Osteoblast (primary cell): Measurements from ENCODE around the gene CYP19A1. TPM values are rescaled to one million over a fixed set of nuclear protein-coding genes. Genes with fewer than 3 reads are reported as not detected.

Experiments used
- DNase-seq: peaks from one replicate; pipeline ENCODE4 v3.0.0; 2011; ENCODE audit warnings: low spot score, mixed read lengths; ENCODE audit not compliant: insufficient read length; ENCODE audit errors: missing footprints
- H2AFZ ChIP-seq: 2 replicates; pipeline ENCODE4 v1.6.0; 2011; ENCODE audit warnings: mild to moderate bottlenecking, low read length
- H3K27ac ChIP-seq: 2 replicates; pipeline ENCODE4 v1.5.1; 2011; ENCODE audit warnings: mild to moderate bottlenecking, low read depth, low read length, moderate library complexity
- H3K27me3 ChIP-seq: 2 replicates; pipeline ENCODE4 v1.6.0; 2012; ENCODE audit warnings: mild to moderate bottlenecking, control low read depth, inconsistent platforms, low read length, moderate library complexity; ENCODE audit not compliant: insufficient read depth
- H3K36me3 ChIP-seq: 2 replicates; pipeline ENCODE4 v1.5.1; 2011; ENCODE audit warnings: mild to moderate bottlenecking, low read length, control low read depth, moderate library complexity; ENCODE audit not compliant: insufficient read depth
- H3K4me1 ChIP-seq: 2 replicates; pipeline ENCODE4 v1.5.1; 2011; ENCODE audit warnings: mild to moderate bottlenecking, low read length, control low read depth, moderate library complexity; ENCODE audit not compliant: insufficient read depth
- H3K4me2 ChIP-seq: 2 replicates; pipeline ENCODE4 v1.6.0; 2011; ENCODE audit warnings: mild to moderate bottlenecking, low read length; ENCODE audit not compliant: insufficient read depth
- H3K4me3 ChIP-seq: fragments of 200-600 bp; sonication (generic); 3 replicates; pipeline ENCODE4 v1.5.1; 2012; ENCODE audit warnings: mild to moderate bottlenecking, low read length, inconsistent platforms; ENCODE audit not compliant: insufficient read depth
- H3K79me2 ChIP-seq: 2 replicates; pipeline ENCODE4 v1.6.0; 2012; ENCODE audit warnings: mild to moderate bottlenecking, low read length, control low read depth, inconsistent platforms; ENCODE audit not compliant: insufficient read depth
- H3K9me3 ChIP-seq: 2 replicates; pipeline ENCODE4 v1.5.1; 2011; ENCODE audit warnings: low read depth, low read length, control low read depth
- H4K20me1 ChIP-seq: 2 replicates; pipeline ENCODE4 v1.6.0; 2012; ENCODE audit warnings: mild to moderate bottlenecking, low read length, control low read depth; ENCODE audit not compliant: insufficient read depth
- total RNA-seq: library from RNA; depleted of rRNA; stranded (reverse); fragments of >200 nt; gene quantifications from 2 replicates; pipeline ENCODE4 v1.2.3, GENCODE V29; 2012
- TF ChIP-seq, protein P1 (sequence below): IDR thresholded peaks from 2 replicates; pipeline ENCODE4 v1.5.1; 2011; ENCODE audit warnings: mild to moderate bottlenecking, low read depth, low read length, moderate library complexity; ENCODE audit errors: extremely low read depth

Gene CYP19A1
- total RNA-seq, 1 donor: 2.2 TPM

- TF ChIP-seq, protein P1, sequence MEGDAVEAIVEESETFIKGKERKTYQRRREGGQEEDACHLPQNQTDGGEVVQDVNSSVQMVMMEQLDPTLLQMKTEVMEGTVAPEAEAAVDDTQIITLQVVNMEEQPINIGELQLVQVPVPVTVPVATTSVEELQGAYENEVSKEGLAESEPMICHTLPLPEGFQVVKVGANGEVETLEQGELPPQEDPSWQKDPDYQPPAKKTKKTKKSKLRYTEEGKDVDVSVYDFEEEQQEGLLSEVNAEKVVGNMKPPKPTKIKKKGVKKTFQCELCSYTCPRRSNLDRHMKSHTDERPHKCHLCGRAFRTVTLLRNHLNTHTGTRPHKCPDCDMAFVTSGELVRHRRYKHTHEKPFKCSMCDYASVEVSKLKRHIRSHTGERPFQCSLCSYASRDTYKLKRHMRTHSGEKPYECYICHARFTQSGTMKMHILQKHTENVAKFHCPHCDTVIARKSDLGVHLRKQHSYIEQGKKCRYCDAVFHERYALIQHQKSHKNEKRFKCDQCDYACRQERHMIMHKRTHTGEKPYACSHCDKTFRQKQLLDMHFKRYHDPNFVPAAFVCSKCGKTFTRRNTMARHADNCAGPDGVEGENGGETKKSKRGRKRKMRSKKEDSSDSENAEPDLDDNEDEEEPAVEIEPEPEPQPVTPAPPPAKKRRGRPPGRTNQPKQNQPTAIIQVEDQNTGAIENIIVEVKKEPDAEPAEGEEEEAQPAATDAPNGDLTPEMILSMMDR: peak; percentile 80
- Histone ChIP-seq H3K79me2 (no peaks in the 10 kb centered on the region), H3K4me3 (no peak overlapping the region), H3K36me3 (no peaks in the 10 kb centered on the region), H3K27ac (no peak overlapping the region), H2AFZ (peak overlapping the region; percentile 54), H3K4me2 (no peak overlapping the region), H4K20me1 (no peaks in the 10 kb centered on the region), H3K4me1 (peaks cover 4% of the 10 kb centered on the region), H3K27me3 (peaks cover 3% of the 10 kb centered on the region), H3K9me3 (no peaks in the 10 kb centered on the region)
- DNase-seq: peak; percentile 92
Observed at GRCh38 chr15:51281368-51281967, 56.9 kb downstream of the CYP19A1 start.

- Histone ChIP-seq H2AFZ (peak overlapping the region; percentile 54), H3K79me2 (no peaks in the 10 kb centered on the region), H3K4me2 (no peak overlapping the region), H3K4me1 (peaks cover 4% of the 10 kb centered on the region), H3K9me3 (no peaks in the 10 kb centered on the region), H3K27ac (no peak overlapping the region), H3K27me3 (peaks cover 3% of the 10 kb centered on the region), H3K36me3 (no peaks in the 10 kb centered on the region), H3K4me3 (no peak overlapping the region), H4K20me1 (no peaks in the 10 kb centered on the region)
- TF ChIP-seq, protein P1: no peak
- no peak for DNase-seq
Observed at GRCh38 chr15:51280838-51281237, 57.6 kb downstream of the CYP19A1 start.

DNA sequence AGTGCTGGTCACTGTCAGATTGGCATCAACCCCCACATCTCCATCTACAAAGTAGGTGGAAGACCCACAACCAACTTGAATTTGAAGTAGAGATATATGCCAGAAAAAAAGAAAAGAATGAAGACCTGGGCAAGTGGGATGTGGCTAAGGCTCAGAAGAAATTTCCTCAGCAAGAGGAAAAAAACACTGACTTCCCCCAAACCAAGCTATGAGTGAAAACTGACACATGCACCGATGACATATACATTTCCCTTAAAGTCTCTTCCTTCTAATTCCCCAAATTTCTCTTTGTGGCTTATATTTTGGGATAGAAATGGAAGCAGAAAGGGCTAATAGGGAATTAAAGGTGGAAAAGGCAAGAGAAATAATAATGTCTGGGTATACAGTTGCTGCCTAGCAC lies 59.0 kb downstream of the CYP19A1 start:
- H3K4me1 ChIP-seq: peaks cover 4% of the 10 kb centered on the region
- DNase-seq: no peak
- peaks cover 3% of the 10 kb centered on the region for H3K27me3 ChIP-seq
- H2AFZ ChIP-seq: no peak overlapping the region
- no peaks in the 10 kb centered on the region for H3K36me3 ChIP-seq
- no peaks in the 10 kb centered on the region for H4K20me1 ChIP-seq
- no peaks in the 10 kb centered on the region for H3K79me2 ChIP-seq
- TF ChIP-seq, protein P1: no peak
- no peak overlapping the region for H3K27ac ChIP-seq
- H3K4me3 ChIP-seq: no peak overlapping the region
- no peaks in the 10 kb centered on the region for H3K9me3 ChIP-seq
- no peak overlapping the region for H3K4me2 ChIP-seq

- H3K4me2 ChIP-seq: no peak overlapping the region
- H3K27ac ChIP-seq: no peak overlapping the region
- peaks cover 3% of the 10 kb centered on the region for H3K27me3 ChIP-seq
- no peaks in the 10 kb centered on the region for H4K20me1 ChIP-seq
- TF ChIP-seq, protein P1: no peak
- H3K79me2 ChIP-seq: no peaks in the 10 kb centered on the region
- no peaks in the 10 kb centered on the region for H3K9me3 ChIP-seq
- H3K4me3 ChIP-seq: no peak overlapping the region
- no peak for DNase-seq
- peaks cover under 1% of the 10 kb centered on the region for H3K4me1 ChIP-seq
- no peak overlapping the region for H2AFZ ChIP-seq
- no peaks in the 10 kb centered on the region for H3K36me3 ChIP-seq
Observed at GRCh38 chr15:51277101-51277500, 61.3 kb downstream of the CYP19A1 start.
